Mesodermal cell (in vitro differentiated cells): Measurements from ENCODE around the gene AFG1L.
A peak's percentile ranks its signal among the peaks of the same experiment; 100 is the strongest.

Experiments used
- H3K27ac ChIP-seq: 2 replicates; pipeline ENCODE4 v1.7.0; 2013; ENCODE audit warnings: mild to moderate bottlenecking, low read depth, low read length, moderate library complexity; ENCODE audit not compliant: severe bottlenecking
- H3K36me3 ChIP-seq: 2 replicates; pipeline ENCODE4 v1.7.1; 2013; ENCODE audit warnings: mild to moderate bottlenecking, low read length, moderate library complexity; ENCODE audit not compliant: control insufficient read depth, insufficient read depth
- H3K4me1 ChIP-seq: one replicate; pipeline ENCODE4 v1.7.1; 2013; ENCODE audit warnings: mild to moderate bottlenecking, low read length; ENCODE audit not compliant: insufficient read depth, control insufficient read depth, poor library complexity, severe bottlenecking
- H3K4me3 ChIP-seq: 2 replicates; pipeline ENCODE4 v1.7.0; 2013; ENCODE audit warnings: low read length, control low read depth, mild to moderate bottlenecking; ENCODE audit not compliant: insufficient read depth, poor library complexity, severe bottlenecking; ENCODE audit errors: extremely low read depth
- H3K9me3 ChIP-seq: 2 replicates; pipeline ENCODE4 v1.7.1; 2013; ENCODE audit warnings: mild to moderate bottlenecking, low read length, moderate library complexity; ENCODE audit not compliant: control insufficient read depth
- WGBS, 2 experiments: methylation state at CpG; one replicate each; pipeline ENCODE4 v1.1.5; 2013; ENCODE audit warnings: missing lambda C conversion rate in 2 of 2; ENCODE audit not compliant: insufficient coverage in 2 of 2; 5-methylcytosine and 5-hydroxymethylcytosine counted together

Gene AFG1L

DNA sequence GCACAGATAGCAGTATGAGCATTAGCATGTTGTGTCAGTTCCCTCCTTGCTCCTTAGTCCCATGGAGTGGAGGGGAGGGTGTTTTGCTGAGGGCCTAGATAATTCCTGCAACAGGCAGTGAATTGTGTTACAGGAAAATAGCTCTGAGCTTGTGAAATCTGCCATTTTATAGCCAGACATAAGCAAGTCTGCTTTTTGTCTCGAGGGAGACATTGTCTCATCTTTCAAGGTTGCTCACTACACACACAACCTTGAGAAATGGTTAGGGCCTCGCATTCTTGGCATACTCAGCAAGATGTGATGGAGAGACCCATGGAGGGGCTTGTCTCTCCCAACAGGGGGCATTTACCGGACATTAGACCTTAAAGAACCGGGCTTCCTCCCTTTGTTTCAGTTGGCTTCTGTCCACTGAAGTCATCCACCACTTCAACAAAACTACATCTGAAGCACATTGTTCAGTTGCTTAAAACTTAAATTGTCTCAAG is 157.9 kb downstream of the AFG1L start:
- 52 to 80% methylated on average over 1 to 2 of the region's 4 CpGs for WGBS, 2 experiments
- Histone ChIP-seq H3K36me3 (no peaks in the 10 kb centered on the region), H3K4me3 (no peak overlapping the region), H3K9me3 (no peaks in the 10 kb centered on the region), H3K4me1 (peaks cover 15% of the 10 kb centered on the region), H3K27ac (peak overlapping the region; percentile 23)

- WGBS, 2 experiments, result 84 to 86% methylated on average over 3 of the region's 3 CpGs
- no peaks in the 10 kb centered on the region for H3K9me3 ChIP-seq
- no peak overlapping the region for H3K4me3 ChIP-seq
- peak overlapping the region; percentile 67 for H3K27ac ChIP-seq
- H3K4me1 ChIP-seq, result peaks cover 15% of the 10 kb centered on the region
- H3K36me3 ChIP-seq, result no peaks in the 10 kb centered on the region
Observed at GRCh38 chr6:108453601-108454185, 158.8 kb downstream of the AFG1L start.

DNA sequence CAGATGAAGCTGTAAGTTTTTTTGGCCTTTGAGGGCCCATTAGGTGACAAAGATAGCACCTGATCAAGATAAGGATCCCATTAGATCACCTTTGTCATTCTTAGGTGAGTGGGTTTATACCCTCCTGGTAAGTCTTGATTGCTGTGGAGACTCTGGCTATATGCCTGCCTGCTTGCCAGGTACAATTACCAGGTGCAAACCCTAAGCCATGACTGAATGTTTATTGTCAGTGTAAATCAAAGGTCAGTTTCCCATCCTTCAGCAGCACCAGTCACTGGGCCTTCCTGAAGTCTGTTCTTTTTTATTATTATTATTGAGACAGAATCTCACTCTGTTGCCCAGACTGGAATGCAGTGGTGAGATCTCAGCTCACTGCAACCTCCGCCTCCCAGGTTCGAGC is 159.5 kb downstream of the AFG1L start:
- no peak overlapping the region for H3K4me3 ChIP-seq
- H3K4me1 ChIP-seq, result peaks cover 15% of the 10 kb centered on the region
- 74 to 94% methylated on average over 2 of the region's 2 CpGs for WGBS, 2 experiments
- H3K36me3 ChIP-seq, result no peaks in the 10 kb centered on the region
- no peak overlapping the region for H3K27ac ChIP-seq
- no peaks in the 10 kb centered on the region for H3K9me3 ChIP-seq

- Histone ChIP-seq H3K4me3 (no peak overlapping the region), H3K9me3 (no peaks in the 10 kb centered on the region), H3K27ac (no peak overlapping the region), H3K36me3 (no peaks in the 10 kb centered on the region), H3K4me1 (peaks cover 15% of the 10 kb centered on the region)
- no CpG with 5 or more reads among the region's 1 CpG for WGBS, 2 experiments
Observed at GRCh38 chr6:108455688-108456087, 160.8 kb downstream of the AFG1L start.

DNA sequence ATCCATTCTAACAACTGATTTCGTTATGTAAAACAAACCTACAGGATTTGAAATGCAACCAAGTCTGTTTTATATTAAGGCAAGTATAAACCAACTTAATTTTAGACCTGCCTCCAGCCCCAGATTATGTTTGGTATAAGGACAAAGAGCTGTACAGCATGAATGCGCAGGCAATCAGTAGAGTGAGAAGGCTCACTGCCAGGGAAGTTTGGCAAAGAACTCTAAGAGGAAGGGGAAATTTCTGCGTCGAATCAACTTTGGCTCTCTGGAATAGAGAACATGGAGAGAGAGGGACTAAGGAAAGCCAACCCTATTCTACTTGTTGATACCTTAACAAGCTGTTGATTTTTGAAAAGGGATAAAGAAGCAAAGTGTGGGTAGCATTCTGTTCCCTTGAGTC is 168.9 kb downstream of the AFG1L start:
- Histone ChIP-seq H3K27ac (no peak overlapping the region), H3K4me3 (no peak overlapping the region), H3K9me3 (no peaks in the 10 kb centered on the region), H3K4me1 (peaks cover 6% of the 10 kb centered on the region), H3K36me3 (no peaks in the 10 kb centered on the region)
- 94 to 100% methylated on average over 1 to 2 of the region's 4 CpGs for WGBS, 2 experiments

- Histone ChIP-seq H3K9me3 (no peaks in the 10 kb centered on the region), H3K27ac (no peak overlapping the region), H3K4me3 (no peak overlapping the region), H3K4me1 (peaks cover 6% of the 10 kb centered on the region), H3K36me3 (no peaks in the 10 kb centered on the region)
- WGBS, 2 experiments, result 90 to 93% methylated on average over 2 to 3 of the region's 5 CpGs
Observed at GRCh38 chr6:108464418-108465097, 169.7 kb downstream of the AFG1L start.

- no peaks in the 10 kb centered on the region for H3K9me3 ChIP-seq
- H3K4me1 ChIP-seq, result peaks cover 6% of the 10 kb centered on the region
- no CpG with 5 or more reads among the region's 2 CpGs for WGBS, 2 experiments
- H3K4me3 ChIP-seq, result no peak overlapping the region
- H3K36me3 ChIP-seq, result no peaks in the 10 kb centered on the region
- H3K27ac ChIP-seq, result no peak overlapping the region
Observed at GRCh38 chr6:108465098-108465495, 170.2 kb downstream of the AFG1L start.

DNA sequence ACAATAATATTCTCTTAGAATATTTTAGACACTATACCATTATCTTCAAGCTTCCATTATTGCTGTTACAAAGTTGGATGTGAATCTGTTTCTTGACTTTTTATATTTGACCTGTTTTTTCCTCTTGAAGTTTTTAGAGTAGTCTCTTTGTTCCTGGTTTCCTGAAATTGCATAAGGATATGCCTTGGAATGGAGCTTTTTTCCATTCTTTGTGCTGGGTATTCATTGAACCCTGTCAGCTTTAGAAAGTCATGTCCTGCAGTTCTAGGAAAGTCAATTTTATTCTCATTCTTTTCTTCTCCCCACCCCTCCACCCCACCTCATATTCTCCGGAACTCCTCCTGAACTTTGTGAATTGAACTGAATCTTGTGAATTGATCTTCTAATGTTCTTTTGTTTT is 173.5 kb downstream of the AFG1L start:
- no peak overlapping the region for H3K27ac ChIP-seq
- H3K4me3 ChIP-seq, result no peak overlapping the region
- H3K4me1 ChIP-seq, result no peaks in the 10 kb centered on the region
- H3K9me3 ChIP-seq, result no peaks in the 10 kb centered on the region
- no CpG with 5 or more reads among the region's 1 CpG for WGBS, 2 experiments
- no peaks in the 10 kb centered on the region for H3K36me3 ChIP-seq

DNA sequence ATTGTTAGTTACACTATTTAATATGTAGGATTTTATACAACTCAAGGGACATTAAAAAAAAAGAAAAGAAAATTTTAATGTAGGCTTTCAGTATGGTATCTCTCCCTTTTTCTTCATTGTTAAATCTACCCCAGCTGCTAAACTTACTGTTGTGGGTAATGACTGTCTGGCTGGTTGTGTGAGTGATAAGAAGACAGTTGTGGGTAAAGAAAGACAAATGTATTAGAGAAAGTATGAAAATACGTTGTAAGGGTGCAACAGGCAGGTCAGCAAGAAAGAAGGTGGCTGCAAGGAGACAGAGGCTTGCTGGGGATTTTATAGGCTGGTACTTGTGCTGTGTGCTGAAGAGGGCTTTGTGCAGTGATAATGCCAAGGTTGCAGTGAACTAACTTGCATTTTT is 174.5 kb downstream of the AFG1L start:
- H3K4me3 ChIP-seq, result no peak overlapping the region
- no peaks in the 10 kb centered on the region for H3K9me3 ChIP-seq
- no peak overlapping the region for H3K27ac ChIP-seq
- H3K36me3 ChIP-seq, result no peaks in the 10 kb centered on the region
- WGBS, 2 experiments, result 75 to 100% methylated on average over 1 of the region's 1 CpG
- H3K4me1 ChIP-seq, result no peaks in the 10 kb centered on the region

DNA sequence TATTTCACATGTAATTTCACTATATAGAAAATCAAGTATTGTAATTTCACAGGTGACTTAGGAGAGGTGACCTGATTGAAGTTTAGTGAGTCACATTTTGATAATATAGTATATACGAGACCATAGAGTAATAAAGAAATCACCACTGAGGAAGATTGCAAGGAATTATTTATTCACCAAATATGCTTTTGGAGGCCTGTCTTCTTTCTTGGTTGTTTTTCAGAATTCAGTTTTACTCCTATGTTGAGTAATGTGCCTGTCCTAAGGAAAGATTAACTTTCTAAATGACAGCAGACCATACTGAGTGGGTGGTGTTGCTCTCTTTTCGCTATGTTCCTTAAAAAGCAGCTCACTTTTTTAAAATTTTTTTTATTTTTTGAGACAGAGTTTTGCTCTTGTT is 178.3 kb downstream of the AFG1L start:
- WGBS, 2 experiments, result 80% methylated on average over 1 of the region's 2 CpGs; no CpG with 5 or more reads in 1 of the 2 experiments
- Histone ChIP-seq H3K4me3 (no peak overlapping the region), H3K27ac (no peak overlapping the region), H3K36me3 (no peaks in the 10 kb centered on the region), H3K4me1 (no peaks in the 10 kb centered on the region), H3K9me3 (no peaks in the 10 kb centered on the region)

DNA sequence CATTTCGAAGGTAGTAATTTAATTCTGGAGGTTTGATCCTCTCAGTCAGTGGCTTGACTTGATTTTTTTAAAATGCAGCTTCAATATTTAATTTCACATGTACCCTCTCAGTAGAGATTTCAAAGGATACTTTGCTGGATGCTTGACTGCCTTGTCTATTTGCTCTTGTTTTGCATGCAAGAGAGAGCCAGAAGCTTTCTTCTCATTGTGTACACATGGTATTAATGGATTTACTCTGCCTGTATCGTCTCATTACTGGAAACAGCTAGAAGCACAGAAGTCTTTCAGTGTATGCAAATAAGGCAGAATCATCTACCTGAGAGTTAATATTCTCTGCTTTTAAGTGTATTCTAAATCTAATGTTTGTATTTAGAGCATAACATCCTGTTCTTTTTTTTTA is 181.5 kb downstream of the AFG1L start:
- no peaks in the 10 kb centered on the region for H3K36me3 ChIP-seq
- H3K4me3 ChIP-seq, result no peak overlapping the region
- WGBS, 2 experiments, result 80% methylated on average over 1 of the region's 2 CpGs; no CpG with 5 or more reads in 1 of the 2 experiments
- no peak overlapping the region for H3K27ac ChIP-seq
- H3K4me1 ChIP-seq, result no peaks in the 10 kb centered on the region
- no peaks in the 10 kb centered on the region for H3K9me3 ChIP-seq
